ENCODE data around the gene ANKRD40CL. TPM values are rescaled to one million over a fixed set of nuclear protein-coding genes. Genes with fewer than 3 reads are reported as not detected.
A peak's percentile ranks its signal among the peaks of the same experiment; 100 is the strongest.
"Not testable (repeated sequence)": the region's sequence is repeated elsewhere in the genome, so short reads cannot be mapped to it uniquely, and the experiment has no call there.

The ANKRD40CL gene
- total and polyA plus RNA-seq, 4 donors: 0.63 TPM; not detected in 3

DNA sequence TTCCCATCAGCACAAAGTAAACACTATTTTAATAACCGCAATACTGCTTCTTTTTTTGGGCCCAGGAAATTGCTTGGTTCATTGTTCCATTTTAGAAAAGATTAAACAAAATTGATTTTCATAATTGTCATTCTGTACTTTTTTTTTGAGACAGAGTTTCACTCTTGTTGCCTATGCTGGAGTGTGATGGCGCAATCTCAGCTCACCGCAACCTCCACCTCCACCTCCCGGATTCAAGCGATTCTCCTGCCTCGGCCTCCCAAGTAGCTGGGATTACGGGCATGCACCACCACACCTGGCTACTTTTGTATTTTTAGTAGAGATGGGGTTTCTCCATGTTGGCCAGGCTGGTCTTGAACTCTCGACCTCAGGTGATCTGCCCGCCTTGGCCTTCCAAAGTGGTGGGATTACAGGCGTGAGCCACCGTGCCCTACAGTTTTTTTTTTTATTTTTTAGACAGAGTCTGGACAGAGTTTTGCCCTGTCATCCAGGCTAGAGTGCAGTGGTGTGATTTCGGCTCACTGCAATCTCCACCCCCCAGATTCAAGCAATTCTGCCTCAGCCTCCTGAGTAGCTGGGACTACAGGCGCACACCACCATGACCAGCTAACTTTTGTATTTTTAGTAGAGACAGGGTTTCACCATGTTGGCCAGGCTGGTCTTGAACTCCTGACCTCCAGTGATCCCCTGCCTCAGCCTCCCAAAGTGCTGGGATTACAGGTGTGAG, 37.6 kb upstream of the ANKRD40CL start:
- no CpG with 5 or more reads among the region's 13 CpGs for WGBS (ENCODE audit: insufficient coverage)
- H3K27me3 ChIP-seq (ENCODE audit: control insufficient read depth, insufficient read depth, low read length); H3K27ac ChIP-seq (ENCODE audit: low read depth, low read length); H3K36me3 ChIP-seq (ENCODE audit: control insufficient read depth, insufficient read depth, low read length); H3K9me3 ChIP-seq (ENCODE audit: control insufficient read depth, insufficient read depth, low read length); DNase-seq (ENCODE audit: low read depth in 4 of 6, low spot score in 6 of 6); H3K4me1 ChIP-seq (ENCODE audit: control insufficient read depth, insufficient read depth, low read length); H3K4me3 ChIP-seq (ENCODE audit: low read depth, low read length): not testable (repeated sequence)

- Histone ChIP-seq H3K4me1 (ENCODE audit: control insufficient read depth, insufficient read depth, low read length) (peaks cover 2% of the 10 kb centered on the region), H3K9me3 (ENCODE audit: control insufficient read depth, insufficient read depth, low read length) (no peaks in the 10 kb centered on the region), H3K36me3 (ENCODE audit: control insufficient read depth, insufficient read depth, low read length) (no peaks in the 10 kb centered on the region), H3K4me3 (ENCODE audit: low read depth, low read length) (no peak overlapping the region), H3K27me3 (ENCODE audit: control insufficient read depth, insufficient read depth, low read length) (no peaks in the 10 kb centered on the region), H3K27ac (ENCODE audit: low read depth, low read length) (no peak overlapping the region)
- WGBS (ENCODE audit: insufficient coverage): 94% methylated on average over 3 of the region's 6 CpGs
- DNase-seq (ENCODE audit: low read depth in 4 of 6, low spot score in 6 of 6): no peak
Observed at GRCh38 chr17:50803676-50804075, 36.4 kb upstream of the ANKRD40CL start.

DNA sequence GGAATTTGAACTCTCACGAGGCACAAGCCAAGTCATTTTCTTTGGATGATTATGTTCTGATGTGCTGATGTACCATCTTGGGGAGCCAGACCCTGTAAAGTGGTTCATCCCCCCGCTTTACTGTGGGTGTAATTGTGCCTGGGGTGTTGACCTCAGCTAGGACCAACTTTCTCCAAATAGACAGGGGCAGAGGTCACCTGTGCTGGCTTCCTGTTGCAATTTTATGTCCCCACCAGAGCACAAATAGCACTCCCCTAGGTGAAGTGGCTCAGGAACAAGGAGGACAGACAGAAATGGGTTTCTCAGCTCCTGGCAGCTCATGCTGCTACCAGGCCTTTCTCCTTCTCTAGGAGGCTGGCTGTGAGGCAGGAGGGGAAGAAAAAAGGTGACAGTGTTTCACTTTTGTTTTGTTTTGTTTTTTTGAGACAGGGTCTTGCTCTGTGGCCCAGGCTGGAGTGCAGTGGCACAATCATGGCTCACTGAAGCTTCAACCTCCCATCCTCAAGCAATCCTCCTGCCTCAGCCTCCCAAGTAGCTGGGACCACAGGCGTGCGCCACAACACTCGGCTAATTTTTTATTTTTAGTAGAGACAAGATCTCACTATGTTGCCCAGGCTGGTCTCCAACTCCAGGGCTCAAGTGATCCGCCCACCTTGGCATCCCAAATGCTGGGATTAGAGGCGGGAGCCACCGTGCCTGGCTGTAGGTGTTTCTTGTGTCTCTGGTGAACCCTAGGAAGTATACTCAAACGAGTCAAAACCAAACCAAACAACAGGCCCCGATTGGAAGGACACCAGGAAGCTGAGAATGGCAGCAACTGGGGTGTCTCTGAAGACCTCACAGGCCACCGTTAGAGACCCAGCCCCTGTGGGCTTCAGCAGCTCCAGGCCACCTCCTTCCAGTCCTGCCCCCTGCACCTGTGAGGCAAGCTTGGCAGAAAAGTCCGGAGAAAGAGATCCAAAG, 35.6 kb upstream of the ANKRD40CL start:
- WGBS (ENCODE audit: insufficient coverage): 77% methylated on average over 6 of the region's 12 CpGs
- Histone ChIP-seq H3K9me3 (ENCODE audit: control insufficient read depth, insufficient read depth, low read length) (no peaks in the 10 kb centered on the region), H3K27me3 (ENCODE audit: control insufficient read depth, insufficient read depth, low read length) (no peaks in the 10 kb centered on the region), H3K4me1 (ENCODE audit: control insufficient read depth, insufficient read depth, low read length) (peaks cover 8% of the 10 kb centered on the region), H3K36me3 (ENCODE audit: control insufficient read depth, insufficient read depth, low read length) (no peaks in the 10 kb centered on the region), H3K27ac (ENCODE audit: low read depth, low read length) (no peak overlapping the region), H3K4me3 (ENCODE audit: low read depth, low read length) (no peak overlapping the region)
- DNase-seq (ENCODE audit: low read depth in 4 of 6, low spot score in 6 of 6): no peak

GRCh38 chr17:50800196-50800700, 32.9 kb upstream of the ANKRD40CL start:
- no peak for DNase-seq (ENCODE audit: low read depth in 4 of 6, low spot score in 6 of 6)
- no peaks in the 10 kb centered on the region for H3K9me3 ChIP-seq (ENCODE audit: control insufficient read depth, insufficient read depth, low read length)
- WGBS (ENCODE audit: insufficient coverage): 96% methylated on average over 12 of the region's 12 CpGs
- H3K4me1 ChIP-seq (ENCODE audit: control insufficient read depth, insufficient read depth, low read length): peaks cover 19% of the 10 kb centered on the region
- no peaks in the 10 kb centered on the region for H3K27me3 ChIP-seq (ENCODE audit: control insufficient read depth, insufficient read depth, low read length)
- H3K36me3 ChIP-seq (ENCODE audit: control insufficient read depth, insufficient read depth, low read length): no peaks in the 10 kb centered on the region
- H3K27ac ChIP-seq (ENCODE audit: low read depth, low read length): no peak overlapping the region
- no peak overlapping the region for H3K4me3 ChIP-seq (ENCODE audit: low read depth, low read length)

DNA sequence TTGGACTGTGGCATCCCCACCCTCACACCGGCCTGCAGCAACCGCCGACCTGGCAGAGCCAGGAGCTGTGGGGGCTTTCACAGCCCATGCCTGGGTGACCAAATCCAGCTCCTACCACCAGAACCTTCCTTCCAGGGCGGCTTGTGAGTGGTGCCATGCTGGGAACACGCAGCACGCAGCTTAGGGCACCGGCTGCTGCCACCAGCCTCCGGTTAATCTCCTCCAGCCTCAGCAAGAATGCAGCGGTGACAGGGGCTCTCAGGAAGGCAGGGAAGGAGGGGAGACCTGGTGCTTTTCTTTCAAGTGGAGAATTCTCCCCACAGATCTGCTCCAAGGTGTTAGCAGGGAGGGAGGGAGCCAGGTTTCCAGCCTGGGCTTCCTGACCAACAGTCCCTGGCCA, 32.3 kb upstream of the ANKRD40CL start:
- no peaks in the 10 kb centered on the region for H3K27me3 ChIP-seq (ENCODE audit: control insufficient read depth, insufficient read depth, low read length)
- H3K9me3 ChIP-seq (ENCODE audit: control insufficient read depth, insufficient read depth, low read length): no peaks in the 10 kb centered on the region
- H3K4me3 ChIP-seq (ENCODE audit: low read depth, low read length): no peak overlapping the region
- H3K4me1 ChIP-seq (ENCODE audit: control insufficient read depth, insufficient read depth, low read length): peaks cover 19% of the 10 kb centered on the region
- 88% methylated on average over 9 of the region's 9 CpGs for WGBS (ENCODE audit: insufficient coverage)
- H3K36me3 ChIP-seq (ENCODE audit: control insufficient read depth, insufficient read depth, low read length): no peaks in the 10 kb centered on the region
- DNase-seq (ENCODE audit: low read depth in 4 of 6, low spot score in 6 of 6): no peak
- no peak overlapping the region for H3K27ac ChIP-seq (ENCODE audit: low read depth, low read length)

DNA sequence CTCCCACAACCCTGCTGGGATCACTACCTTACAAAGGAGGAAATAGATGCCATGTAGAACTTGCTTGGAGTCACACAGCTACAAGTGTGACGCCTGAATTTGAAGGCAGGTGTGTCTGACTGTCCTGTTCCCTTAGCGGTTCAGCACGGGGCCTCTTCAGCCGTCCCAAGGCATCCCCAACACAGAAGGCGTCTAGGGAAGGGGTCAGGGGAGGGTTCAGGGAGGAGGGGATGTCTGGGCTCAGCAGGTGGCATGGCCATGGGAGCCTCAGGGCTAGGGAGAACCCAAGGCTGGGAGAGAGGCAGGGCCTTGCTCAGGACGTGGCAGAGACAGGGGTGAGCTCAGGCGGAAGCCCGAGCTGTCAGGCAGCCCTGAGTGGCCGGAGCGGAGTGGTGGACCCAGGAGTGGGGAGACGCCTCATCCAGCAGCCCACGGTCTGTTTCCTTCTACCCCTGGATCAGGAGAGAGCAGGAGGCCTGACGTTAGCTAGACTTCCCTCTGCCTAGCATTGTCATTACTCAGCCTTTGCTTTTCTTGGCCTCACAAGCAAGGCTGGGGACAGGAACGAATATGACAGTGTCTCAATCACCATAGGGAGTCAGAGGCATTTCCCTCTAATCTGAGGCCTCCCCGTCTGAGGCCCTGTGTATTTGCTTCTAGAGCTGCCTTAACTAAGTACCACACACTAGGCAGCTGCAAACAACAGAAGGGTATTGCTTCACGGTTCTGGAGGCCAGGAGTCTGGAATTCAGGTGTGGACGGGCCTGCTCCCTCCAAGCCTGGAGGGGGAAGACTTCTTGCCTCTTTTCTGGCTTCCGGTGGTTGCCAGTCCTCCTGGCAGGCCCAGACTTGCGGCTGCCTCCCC, 31.3 kb upstream of the ANKRD40CL start:
- H3K4me3 ChIP-seq (ENCODE audit: low read depth, low read length): no peak overlapping the region
- H3K9me3 ChIP-seq (ENCODE audit: control insufficient read depth, insufficient read depth, low read length): no peaks in the 10 kb centered on the region
- no peaks in the 10 kb centered on the region for H3K36me3 ChIP-seq (ENCODE audit: control insufficient read depth, insufficient read depth, low read length)
- H3K4me1 ChIP-seq (ENCODE audit: control insufficient read depth, insufficient read depth, low read length): peaks cover 19% of the 10 kb centered on the region
- DNase-seq (ENCODE audit: low read depth in 4 of 6, low spot score in 6 of 6): no peak
- no peaks in the 10 kb centered on the region for H3K27me3 ChIP-seq (ENCODE audit: control insufficient read depth, insufficient read depth, low read length)
- WGBS (ENCODE audit: insufficient coverage): 74% methylated on average over 15 of the region's 19 CpGs
- peak overlapping the region; percentile 37 for H3K27ac ChIP-seq (ENCODE audit: low read depth, low read length)

- Histone ChIP-seq H3K36me3 (ENCODE audit: control insufficient read depth, insufficient read depth, low read length) (no peaks in the 10 kb centered on the region), H3K27me3 (ENCODE audit: control insufficient read depth, insufficient read depth, low read length) (no peaks in the 10 kb centered on the region), H3K4me1 (ENCODE audit: control insufficient read depth, insufficient read depth, low read length) (peaks cover 19% of the 10 kb centered on the region), H3K27ac (ENCODE audit: low read depth, low read length) (peak overlapping the region; percentile 36), H3K9me3 (ENCODE audit: control insufficient read depth, insufficient read depth, low read length) (no peaks in the 10 kb centered on the region), H3K4me3 (ENCODE audit: low read depth, low read length) (no peak overlapping the region)
- DNase-seq (ENCODE audit: low read depth in 4 of 6, low spot score in 6 of 6): peak in 4 of 6 donors; percentile 44 to 85 (median 63)
- WGBS (ENCODE audit: insufficient coverage): 27% methylated on average over 7 of the region's 11 CpGs
Observed at GRCh38 chr17:50797135-50797810, 30.0 kb upstream of the ANKRD40CL start.

DNA sequence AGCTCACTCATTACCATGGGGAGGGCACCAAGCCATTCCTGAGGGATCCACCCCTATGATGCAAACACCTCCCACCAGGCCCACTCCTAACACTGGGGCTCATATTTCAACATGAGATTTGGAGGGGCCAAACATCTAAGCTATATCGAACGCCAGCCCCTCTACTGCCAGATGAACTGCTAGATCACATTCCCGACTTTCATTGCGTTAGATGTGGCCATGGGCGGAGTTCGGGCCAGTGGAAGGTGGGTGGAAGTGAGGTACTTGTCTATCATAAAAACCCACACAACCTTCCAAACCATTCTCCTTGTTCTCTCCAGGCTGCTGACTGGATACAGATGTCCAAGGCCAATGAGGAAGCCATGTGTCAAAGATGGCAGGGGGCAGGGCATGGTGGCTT, 27.0 kb upstream of the ANKRD40CL start:
- Histone ChIP-seq H3K4me3 (ENCODE audit: low read depth, low read length) (no peak overlapping the region), H3K36me3 (ENCODE audit: control insufficient read depth, insufficient read depth, low read length) (no peaks in the 10 kb centered on the region), H3K27me3 (ENCODE audit: control insufficient read depth, insufficient read depth, low read length) (no peaks in the 10 kb centered on the region), H3K27ac (ENCODE audit: low read depth, low read length) (no peak overlapping the region), H3K9me3 (ENCODE audit: control insufficient read depth, insufficient read depth, low read length) (no peaks in the 10 kb centered on the region), H3K4me1 (ENCODE audit: control insufficient read depth, insufficient read depth, low read length) (peaks cover 19% of the 10 kb centered on the region)
- no peak for DNase-seq (ENCODE audit: low read depth in 4 of 6, low spot score in 6 of 6)
- WGBS (ENCODE audit: insufficient coverage): no CpG with 5 or more reads among the region's 6 CpGs

DNA sequence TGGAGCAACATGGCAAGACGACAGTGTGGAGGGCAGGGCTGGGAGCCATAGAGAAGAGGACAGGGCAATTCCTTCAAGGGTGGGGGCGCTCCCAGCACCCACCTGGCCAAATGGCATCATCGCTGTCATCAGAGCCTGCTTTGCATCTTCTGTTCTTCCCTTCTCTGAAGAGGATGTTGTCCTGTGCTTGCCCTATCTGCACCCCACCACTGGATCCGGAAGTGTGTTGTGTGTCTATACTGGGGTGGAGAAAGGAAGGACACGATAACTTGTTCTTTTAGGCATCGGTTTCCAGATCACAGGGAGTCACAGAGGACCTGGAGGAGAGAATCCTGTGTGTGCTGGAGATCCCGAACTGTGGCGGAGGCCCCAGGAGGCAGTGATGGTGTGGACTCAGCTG, 25.7 kb upstream of the ANKRD40CL start:
- Histone ChIP-seq H3K27me3 (ENCODE audit: control insufficient read depth, insufficient read depth, low read length) (no peaks in the 10 kb centered on the region), H3K9me3 (ENCODE audit: control insufficient read depth, insufficient read depth, low read length) (no peaks in the 10 kb centered on the region), H3K27ac (ENCODE audit: low read depth, low read length) (no peak overlapping the region), H3K4me1 (ENCODE audit: control insufficient read depth, insufficient read depth, low read length) (peaks cover 11% of the 10 kb centered on the region), H3K4me3 (ENCODE audit: low read depth, low read length) (no peak overlapping the region), H3K36me3 (ENCODE audit: control insufficient read depth, insufficient read depth, low read length) (no peaks in the 10 kb centered on the region)
- 94% methylated on average over 7 of the region's 8 CpGs for WGBS (ENCODE audit: insufficient coverage)
- no peak for DNase-seq (ENCODE audit: low read depth in 4 of 6, low spot score in 6 of 6)

Measured in spinal cord (tissue), 10 donors.